T-helper 1 cell treated with Interleukin-12 subunit alpha and Interleukin-12 subunit beta and Interleukin-4 antibody, amounts not matched to agents 30 μg/mL and 1 μg/mL, for 36 hours (primary cell): ENCODE results near the gene UBE2V1.

Experiments used
- H3K27ac Mint-ChIP-seq: one replicate; pipeline ENCODE4 v1.8.0; 2021; ENCODE audit warnings: mild to moderate bottlenecking, mixed read lengths
- H3K27me3 Mint-ChIP-seq: one replicate; pipeline ENCODE4 v1.8.0; 2021; ENCODE audit warnings: low read depth, mixed read lengths
- H3K36me3 Mint-ChIP-seq: one replicate; pipeline ENCODE4 v1.8.0; 2021; ENCODE audit warnings: low read depth, mixed read lengths
- H3K4me1 Mint-ChIP-seq: one replicate; pipeline ENCODE4 v1.8.0; 2021; ENCODE audit warnings: low read depth, mixed read lengths
- H3K4me3 Mint-ChIP-seq: one replicate; pipeline ENCODE4 v1.8.0; 2021; ENCODE audit warnings: mild to moderate bottlenecking, moderate library complexity, mixed read lengths
- H3K9me3 Mint-ChIP-seq: one replicate; pipeline ENCODE4 v1.8.0; 2021; ENCODE audit warnings: mixed read lengths

The UBE2V1 gene

DNA sequence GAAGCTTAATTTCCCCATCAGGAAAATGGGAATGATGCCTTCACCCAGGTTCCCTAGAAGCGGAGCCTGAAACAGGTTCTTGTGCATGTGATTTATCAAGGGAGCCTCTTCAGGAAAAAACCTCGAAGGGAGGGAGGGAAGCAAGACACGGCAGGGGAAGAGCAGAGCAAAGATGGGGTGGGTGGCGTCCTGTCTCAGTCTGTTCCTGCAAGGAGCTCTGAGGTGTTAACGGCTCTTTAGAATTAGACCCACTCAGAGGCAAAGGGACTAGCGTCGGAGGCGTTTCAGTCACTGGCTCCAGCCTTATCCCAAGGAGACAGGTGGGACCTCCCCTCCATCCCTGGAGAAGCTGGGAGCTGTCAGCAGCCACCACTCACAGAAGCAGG lies 15.6 kb upstream of the UBE2V1 start:
- Mint-ChIP-seq H3K4me1 (peaks cover 13% of the 10 kb centered on the region), H3K27ac (no peak overlapping the region), H3K36me3 (peaks cover 63% of the 10 kb centered on the region), H3K9me3 (no peaks in the 10 kb centered on the region), H3K27me3 (no peaks in the 10 kb centered on the region), H3K4me3 (no peak overlapping the region)

DNA sequence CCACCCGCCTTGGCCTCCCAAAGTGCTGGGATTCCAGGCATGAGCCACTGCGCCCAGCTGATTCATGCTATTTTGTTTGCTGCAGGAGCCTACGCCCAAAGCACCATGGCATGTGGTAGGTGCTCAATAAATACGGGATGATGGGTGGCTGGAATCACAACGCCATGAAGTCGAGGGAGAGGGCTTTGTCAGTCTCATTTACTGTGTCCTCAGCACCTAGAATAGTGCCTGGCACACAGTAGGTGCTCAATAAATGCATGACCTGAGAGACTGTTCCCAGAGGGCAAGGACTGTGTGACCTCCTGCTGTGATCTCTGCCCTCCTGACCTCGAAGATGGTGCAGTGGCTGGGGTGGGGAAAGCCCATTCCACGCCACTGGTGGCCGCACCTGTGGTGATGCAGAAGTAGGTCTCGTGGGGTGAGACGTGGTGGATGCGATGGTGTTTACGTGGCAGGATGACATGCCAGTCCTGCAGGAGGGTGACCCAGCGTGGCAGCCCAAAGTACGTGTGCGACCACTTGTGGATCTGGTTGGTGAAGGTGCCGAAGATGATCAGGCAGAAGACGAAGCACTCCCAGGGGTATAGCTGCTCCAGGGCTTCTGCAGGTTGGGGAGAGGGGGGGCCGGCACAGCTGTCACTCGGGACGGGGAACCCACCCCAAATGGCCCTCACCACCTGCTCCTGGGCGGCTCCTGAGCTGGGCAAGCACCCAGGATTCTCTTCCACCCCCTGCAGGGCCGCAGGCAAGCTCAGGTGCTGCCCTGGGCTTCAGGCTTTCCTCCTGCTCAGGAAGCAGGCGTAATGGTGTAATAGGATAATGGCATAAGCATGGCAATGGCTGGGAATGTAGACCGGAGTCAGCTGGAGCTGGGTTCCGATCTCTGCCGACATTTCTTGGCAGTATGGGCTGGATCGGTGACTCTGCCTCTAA lies 14.9 kb upstream of the UBE2V1 start:
- peaks cover 13% of the 10 kb centered on the region for H3K4me1 Mint-ChIP-seq
- peaks cover 69% of the 10 kb centered on the region for H3K36me3 Mint-ChIP-seq
- H3K4me3 Mint-ChIP-seq, result no peak overlapping the region
- H3K27ac Mint-ChIP-seq, result no peak overlapping the region
- H3K9me3 Mint-ChIP-seq, result no peaks in the 10 kb centered on the region
- no peaks in the 10 kb centered on the region for H3K27me3 Mint-ChIP-seq

DNA sequence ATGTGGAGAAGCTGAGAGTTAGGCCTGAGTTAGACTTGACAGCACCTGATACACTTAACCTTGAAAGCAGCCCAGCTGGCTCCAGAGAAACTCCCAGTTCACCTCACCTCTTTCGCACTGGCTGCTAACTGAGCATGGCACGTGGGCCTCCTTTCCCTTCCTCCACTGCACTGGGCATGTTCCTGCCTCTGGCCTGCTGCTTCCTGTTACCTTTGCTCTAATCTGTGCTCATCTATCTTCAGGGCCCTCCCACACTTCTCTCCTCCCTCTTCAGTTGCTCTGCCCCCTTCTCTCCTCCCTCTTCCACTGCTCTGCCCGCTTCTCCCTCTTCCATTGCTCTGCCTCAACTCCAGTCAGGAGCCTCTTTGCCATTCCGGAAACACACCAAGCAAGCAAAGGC lies 13.7 kb upstream of the UBE2V1 start:
- Mint-ChIP-seq H3K36me3 (peaks cover 66% of the 10 kb centered on the region), H3K4me3 (no peak overlapping the region), H3K4me1 (peaks cover 9% of the 10 kb centered on the region), H3K27me3 (no peaks in the 10 kb centered on the region), H3K9me3 (no peaks in the 10 kb centered on the region), H3K27ac (peak overlapping the region; percentile 1)

DNA sequence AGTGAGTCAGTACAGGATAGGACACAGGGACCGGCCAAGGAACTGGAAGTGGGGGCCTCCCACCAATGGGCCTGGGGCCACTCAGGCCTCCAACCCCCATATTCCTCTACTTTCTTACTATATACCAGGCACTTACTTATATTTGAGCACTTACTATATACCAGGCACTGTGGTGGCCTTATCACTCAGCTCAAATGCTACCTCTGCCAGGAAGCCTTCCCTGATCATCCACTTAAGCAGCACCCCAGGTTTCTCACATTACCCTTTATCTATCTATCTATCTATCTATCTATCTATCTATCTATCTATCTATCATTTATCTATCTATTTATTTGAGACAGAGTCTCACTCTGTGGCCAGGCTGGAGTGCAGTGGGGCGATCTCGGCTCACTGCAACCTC lies 12.3 kb upstream of the UBE2V1 start:
- H3K4me1 Mint-ChIP-seq, result peaks cover 6% of the 10 kb centered on the region
- no peaks in the 10 kb centered on the region for H3K27me3 Mint-ChIP-seq
- peaks cover 58% of the 10 kb centered on the region for H3K36me3 Mint-ChIP-seq
- no peak overlapping the region for H3K4me3 Mint-ChIP-seq
- no peaks in the 10 kb centered on the region for H3K9me3 Mint-ChIP-seq
- no peak overlapping the region for H3K27ac Mint-ChIP-seq

DNA sequence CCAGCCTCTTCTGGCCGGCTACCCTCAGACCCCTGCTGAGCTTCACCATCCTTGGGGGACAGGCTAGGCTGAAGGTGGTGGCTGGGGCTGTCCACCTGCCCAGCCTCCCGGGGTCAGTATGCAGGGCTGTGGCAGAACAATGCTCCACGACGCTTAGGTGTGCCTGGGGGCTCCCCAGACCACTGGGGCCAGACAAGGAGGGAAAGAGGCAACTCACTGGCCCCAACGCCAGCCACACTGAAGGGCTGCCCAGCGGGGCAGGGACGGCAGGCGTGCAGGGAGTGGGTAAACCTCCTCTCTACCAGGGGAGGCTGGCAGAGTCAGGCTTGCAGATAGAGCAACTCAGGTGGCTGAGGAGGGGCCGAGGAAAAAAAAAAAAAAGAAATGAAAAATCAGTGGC lies 11.5 kb upstream of the UBE2V1 start:
- H3K27me3 Mint-ChIP-seq, result no peaks in the 10 kb centered on the region
- H3K4me3 Mint-ChIP-seq, result no peak overlapping the region
- H3K9me3 Mint-ChIP-seq, result no peaks in the 10 kb centered on the region
- H3K4me1 Mint-ChIP-seq, result peaks cover 5% of the 10 kb centered on the region
- H3K36me3 Mint-ChIP-seq, result peaks cover 53% of the 10 kb centered on the region
- no peak overlapping the region for H3K27ac Mint-ChIP-seq

DNA sequence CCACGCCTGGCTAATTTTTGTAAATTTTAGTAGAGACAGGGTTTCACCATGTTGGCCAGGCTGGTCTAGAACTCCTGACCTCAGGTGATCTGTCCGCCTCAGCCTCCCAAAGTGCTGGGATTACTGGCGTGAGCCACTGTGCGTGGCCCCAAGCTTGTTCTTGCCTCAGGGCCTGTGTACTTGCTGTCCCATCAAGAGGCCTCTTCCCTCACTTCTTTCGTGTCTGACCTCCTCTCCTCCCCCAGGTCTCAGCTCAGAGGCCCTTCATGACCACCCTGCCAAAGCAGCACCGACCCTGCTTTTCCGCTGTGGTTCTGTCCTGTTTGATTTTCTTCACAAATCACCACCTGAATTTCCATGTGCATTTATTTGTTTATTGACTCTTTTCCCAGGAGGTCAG lies 10.5 kb upstream of the UBE2V1 start:
- Mint-ChIP-seq H3K4me3 (no peak overlapping the region), H3K27me3 (no peaks in the 10 kb centered on the region), H3K9me3 (no peaks in the 10 kb centered on the region), H3K4me1 (peaks cover 6% of the 10 kb centered on the region), H3K27ac (no peak overlapping the region), H3K36me3 (peaks cover 47% of the 10 kb centered on the region)

DNA sequence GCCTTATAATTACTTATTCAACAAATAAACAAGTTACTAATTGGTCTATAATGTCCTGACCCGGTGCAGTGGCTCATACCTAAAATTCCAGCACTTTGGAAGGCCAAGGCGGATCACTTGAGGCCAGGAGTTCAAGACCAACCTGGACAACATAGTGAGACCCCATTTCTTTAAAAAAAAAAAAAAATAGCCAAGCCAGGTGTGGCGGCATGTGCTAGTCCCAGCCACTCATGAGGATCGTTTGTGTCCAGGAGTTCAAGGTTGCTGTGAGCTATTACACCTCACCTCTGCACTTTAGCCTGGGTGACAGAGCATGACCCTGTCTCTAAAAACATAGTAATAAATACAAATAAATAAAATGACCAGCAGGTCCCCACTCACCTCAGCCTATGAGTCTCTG lies 9.8 kb upstream of the UBE2V1 start:
- no peak overlapping the region for H3K4me3 Mint-ChIP-seq
- peaks cover 42% of the 10 kb centered on the region for H3K36me3 Mint-ChIP-seq
- no peaks in the 10 kb centered on the region for H3K27me3 Mint-ChIP-seq
- peaks cover 6% of the 10 kb centered on the region for H3K4me1 Mint-ChIP-seq
- H3K27ac Mint-ChIP-seq, result no peak overlapping the region
- no peaks in the 10 kb centered on the region for H3K9me3 Mint-ChIP-seq

DNA sequence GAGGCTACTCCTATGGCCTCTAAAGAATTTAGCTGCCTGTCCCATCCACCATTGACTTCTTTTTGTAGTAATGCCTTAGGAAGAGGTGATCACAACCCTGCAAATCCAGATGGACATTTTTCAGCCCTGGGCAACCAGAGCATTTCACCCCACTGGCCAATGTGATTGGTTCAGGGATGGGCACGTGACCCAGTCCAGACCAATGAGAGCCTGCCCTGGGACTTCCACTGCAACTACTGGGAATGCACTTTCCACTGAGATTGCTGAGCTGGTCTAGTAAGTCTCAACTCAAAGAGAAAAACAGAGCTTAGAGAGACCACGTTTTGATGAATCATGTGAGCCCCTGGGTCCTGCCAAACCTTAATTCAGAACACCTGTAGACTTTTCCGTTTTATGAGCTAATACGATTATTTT lies 8.9 kb upstream of the UBE2V1 start:
- H3K9me3 Mint-ChIP-seq, result no peaks in the 10 kb centered on the region
- peaks cover 35% of the 10 kb centered on the region for H3K36me3 Mint-ChIP-seq
- H3K27ac Mint-ChIP-seq, result no peak overlapping the region
- H3K4me1 Mint-ChIP-seq, result peaks cover 8% of the 10 kb centered on the region
- no peak overlapping the region for H3K4me3 Mint-ChIP-seq
- no peaks in the 10 kb centered on the region for H3K27me3 Mint-ChIP-seq

DNA sequence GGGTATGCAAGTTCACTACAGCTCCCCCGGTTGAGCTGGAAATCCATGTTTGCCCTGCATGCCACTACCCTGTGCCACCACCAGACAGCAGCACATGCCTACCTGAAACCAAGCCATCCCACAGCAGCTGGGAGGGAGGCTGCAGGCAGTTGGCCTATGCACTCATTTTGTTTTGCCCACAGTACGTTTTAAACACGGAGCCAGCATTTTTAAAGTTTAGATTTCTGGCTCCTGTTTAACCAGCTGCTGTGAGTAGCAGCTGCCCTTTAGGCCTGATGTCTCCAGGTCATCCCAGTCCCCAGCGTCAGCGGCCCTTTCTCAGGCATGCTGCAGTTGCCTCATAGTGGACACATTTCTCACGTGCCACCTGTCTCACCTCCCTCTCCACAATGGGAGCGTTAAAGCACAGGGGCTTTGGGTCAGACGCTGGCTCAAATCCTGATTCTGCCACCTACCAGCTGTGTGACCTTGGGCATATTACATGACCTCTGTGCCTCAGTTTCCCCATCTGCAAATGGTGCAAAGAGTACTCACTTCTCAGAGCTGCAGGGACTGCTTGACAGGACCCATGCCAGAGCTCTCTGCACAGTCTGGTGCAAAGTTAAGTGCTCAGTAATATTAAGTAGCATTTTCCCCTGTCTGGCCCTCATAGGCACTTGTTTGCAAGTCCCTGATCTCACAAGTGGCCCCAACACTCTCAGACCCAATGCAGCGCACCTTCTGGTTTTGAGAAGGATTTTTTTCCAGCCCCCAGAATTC lies 8.2 kb upstream of the UBE2V1 start:
- Mint-ChIP-seq H3K4me1 (peaks cover 8% of the 10 kb centered on the region), H3K9me3 (no peaks in the 10 kb centered on the region), H3K27ac (no peak overlapping the region), H3K36me3 (peaks cover 31% of the 10 kb centered on the region), H3K27me3 (no peaks in the 10 kb centered on the region), H3K4me3 (no peak overlapping the region)

DNA sequence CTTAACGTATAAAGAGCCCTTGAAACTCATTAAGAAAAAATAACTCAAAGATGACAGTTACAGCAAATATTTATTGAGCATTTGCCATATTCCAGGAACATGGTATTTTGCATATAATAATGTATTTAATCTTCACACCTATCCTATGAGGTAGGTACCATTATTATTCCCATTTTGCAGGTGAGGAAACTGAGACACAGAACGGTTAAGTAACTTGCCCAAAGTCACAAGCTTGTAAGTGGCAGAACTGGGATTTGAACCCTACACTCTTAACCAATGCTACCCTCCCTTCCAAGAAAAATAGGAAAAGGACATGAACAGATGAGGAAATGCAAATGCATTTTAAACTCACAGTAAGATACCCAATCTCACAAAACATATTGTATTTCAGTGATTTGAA lies 5.3 kb upstream of the UBE2V1 start:
- peaks cover 7% of the 10 kb centered on the region for H3K36me3 Mint-ChIP-seq
- no peak overlapping the region for H3K4me3 Mint-ChIP-seq
- H3K9me3 Mint-ChIP-seq, result no peaks in the 10 kb centered on the region
- no peak overlapping the region for H3K27ac Mint-ChIP-seq
- H3K27me3 Mint-ChIP-seq, result no peaks in the 10 kb centered on the region
- peaks cover 30% of the 10 kb centered on the region for H3K4me1 Mint-ChIP-seq

DNA sequence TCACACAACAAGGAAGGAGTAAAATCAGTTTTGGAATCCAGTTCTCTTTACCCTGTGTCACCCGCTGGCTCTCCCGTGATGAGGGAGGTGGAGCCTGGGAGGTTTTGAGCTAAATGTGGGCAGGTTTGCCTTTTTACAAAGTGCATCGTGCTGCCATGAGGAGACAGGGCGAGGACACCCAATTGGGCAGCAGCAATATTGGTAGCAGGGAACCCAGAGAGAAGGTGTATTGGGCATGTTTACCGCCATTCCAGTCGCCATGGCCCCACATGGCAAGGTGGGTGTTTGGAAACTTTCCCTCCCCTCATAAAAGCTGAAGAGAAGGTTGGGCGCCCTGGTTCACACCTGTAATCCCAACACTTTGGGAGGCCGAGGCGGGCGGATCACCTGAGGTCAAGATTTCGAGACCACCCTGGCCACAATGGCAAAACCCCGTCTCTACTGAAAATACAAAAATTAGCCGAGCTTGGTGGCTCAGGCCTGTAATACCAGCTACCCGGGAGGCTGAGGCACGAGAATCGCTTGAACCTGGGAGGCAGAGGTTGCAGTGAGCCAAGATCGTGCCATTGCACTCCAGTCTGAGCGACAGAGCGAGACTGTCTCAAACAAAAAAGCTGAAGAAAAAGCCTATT lies 3.5 kb upstream of the UBE2V1 start:
- Mint-ChIP-seq H3K9me3 (no peaks in the 10 kb centered on the region), H3K27ac (peak overlapping the region; percentile 92), H3K36me3 (peaks cover 10% of the 10 kb centered on the region), H3K4me1 (peaks cover 42% of the 10 kb centered on the region), H3K27me3 (no peaks in the 10 kb centered on the region), H3K4me3 (peak overlapping the region; percentile 90)

DNA sequence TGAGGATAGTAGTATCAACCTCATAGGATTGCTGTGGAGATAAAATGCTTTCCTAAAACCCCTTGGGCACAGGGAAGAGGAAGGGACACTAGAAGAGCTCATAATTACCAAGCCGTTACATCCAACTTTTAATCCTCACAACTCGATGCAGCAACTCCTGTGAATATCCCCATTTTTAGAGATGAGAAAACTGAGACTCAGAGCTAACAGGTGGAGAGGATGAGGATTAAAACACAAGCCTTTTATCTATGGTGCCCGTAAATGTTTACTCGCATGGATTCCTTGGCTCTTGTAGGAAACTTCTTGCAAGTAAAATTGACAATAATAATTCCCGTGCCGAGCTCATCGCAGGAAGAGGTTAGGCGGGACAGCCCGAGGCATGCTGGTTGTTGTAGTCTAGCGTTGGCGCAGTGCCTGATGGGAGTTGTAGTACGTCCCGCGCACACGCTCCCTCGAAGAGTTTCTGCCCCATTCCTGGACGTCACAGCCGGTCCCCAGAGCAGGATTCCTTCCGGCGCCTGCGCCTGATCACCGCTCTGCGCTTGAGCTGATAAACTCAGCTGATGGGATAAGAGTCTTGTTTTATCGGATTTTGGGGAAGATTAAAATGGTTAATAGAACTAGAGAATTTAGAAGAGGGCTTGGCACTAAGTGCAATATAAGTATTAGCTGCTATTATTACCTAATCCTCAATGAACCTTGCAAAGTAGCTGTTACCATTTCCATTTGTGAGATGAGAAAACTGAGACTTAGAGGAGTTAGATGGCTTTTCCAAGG lies 2.8 kb upstream of the UBE2V1 start:
- Mint-ChIP-seq H3K27ac (peak overlapping the region; percentile 92), H3K9me3 (no peaks in the 10 kb centered on the region), H3K27me3 (no peaks in the 10 kb centered on the region), H3K36me3 (peaks cover 10% of the 10 kb centered on the region), H3K4me3 (peak overlapping the region; percentile 90), H3K4me1 (peaks cover 49% of the 10 kb centered on the region)

DNA sequence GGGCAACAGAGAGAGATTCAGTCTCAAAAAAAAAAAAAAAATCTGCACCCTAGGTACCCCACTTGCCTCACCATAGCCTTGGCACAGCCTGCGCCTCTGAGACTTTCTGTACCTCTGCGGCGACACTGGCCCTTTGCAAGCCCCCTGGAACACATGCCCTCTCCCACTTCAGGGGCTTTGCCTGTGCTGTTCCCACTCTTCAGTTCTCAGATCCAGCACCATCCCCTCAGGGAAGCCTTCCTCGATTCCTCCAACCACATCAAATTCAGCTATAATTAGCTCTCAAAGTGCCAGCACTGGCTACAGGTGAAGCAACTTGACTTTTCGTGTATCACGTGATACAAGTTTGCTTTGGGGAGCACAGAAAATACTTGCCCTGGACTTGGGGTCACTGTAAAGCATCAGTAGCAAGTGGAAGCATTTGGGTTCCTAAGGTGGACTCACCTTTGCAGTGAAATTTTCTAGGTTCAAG lies 2.1 kb upstream of the UBE2V1 start:
- H3K4me3 Mint-ChIP-seq, result peak overlapping the region; percentile 90
- peak overlapping the region; percentile 64 for H3K27ac Mint-ChIP-seq
- no peaks in the 10 kb centered on the region for H3K27me3 Mint-ChIP-seq
- H3K4me1 Mint-ChIP-seq, result peaks cover 56% of the 10 kb centered on the region
- H3K9me3 Mint-ChIP-seq, result no peaks in the 10 kb centered on the region
- peaks cover 10% of the 10 kb centered on the region for H3K36me3 Mint-ChIP-seq
